ENCODE data around the gene LIN7C. TPM values are rescaled to one million over a fixed set of nuclear protein-coding genes. Genes with fewer than 3 reads are reported as not detected.

The LIN7C gene, protein sequence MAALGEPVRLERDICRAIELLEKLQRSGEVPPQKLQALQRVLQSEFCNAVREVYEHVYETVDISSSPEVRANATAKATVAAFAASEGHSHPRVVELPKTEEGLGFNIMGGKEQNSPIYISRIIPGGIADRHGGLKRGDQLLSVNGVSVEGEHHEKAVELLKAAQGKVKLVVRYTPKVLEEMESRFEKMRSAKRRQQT
- total RNA-seq, result 10 to 100 TPM; 37.8 to 41.2 (median 40.5) TPM
- long read RNA-seq, donor 1, full-length matches to known transcripts, result 41 of 41 reads
- long read RNA-seq, donor 1, partial matches to known transcripts, result 0 of 41 reads
- long read RNA-seq, donor 1, other reads (novel, unspliced or antisense), result 0 of 41 reads
- long read RNA-seq, donor 2, full-length matches to known transcripts, result 6 of 10 reads
- long read RNA-seq, donor 2, partial matches to known transcripts, result 0 of 10 reads
- long read RNA-seq, donor 2, other reads (novel, unspliced or antisense), result 4 of 10 reads

DNA sequence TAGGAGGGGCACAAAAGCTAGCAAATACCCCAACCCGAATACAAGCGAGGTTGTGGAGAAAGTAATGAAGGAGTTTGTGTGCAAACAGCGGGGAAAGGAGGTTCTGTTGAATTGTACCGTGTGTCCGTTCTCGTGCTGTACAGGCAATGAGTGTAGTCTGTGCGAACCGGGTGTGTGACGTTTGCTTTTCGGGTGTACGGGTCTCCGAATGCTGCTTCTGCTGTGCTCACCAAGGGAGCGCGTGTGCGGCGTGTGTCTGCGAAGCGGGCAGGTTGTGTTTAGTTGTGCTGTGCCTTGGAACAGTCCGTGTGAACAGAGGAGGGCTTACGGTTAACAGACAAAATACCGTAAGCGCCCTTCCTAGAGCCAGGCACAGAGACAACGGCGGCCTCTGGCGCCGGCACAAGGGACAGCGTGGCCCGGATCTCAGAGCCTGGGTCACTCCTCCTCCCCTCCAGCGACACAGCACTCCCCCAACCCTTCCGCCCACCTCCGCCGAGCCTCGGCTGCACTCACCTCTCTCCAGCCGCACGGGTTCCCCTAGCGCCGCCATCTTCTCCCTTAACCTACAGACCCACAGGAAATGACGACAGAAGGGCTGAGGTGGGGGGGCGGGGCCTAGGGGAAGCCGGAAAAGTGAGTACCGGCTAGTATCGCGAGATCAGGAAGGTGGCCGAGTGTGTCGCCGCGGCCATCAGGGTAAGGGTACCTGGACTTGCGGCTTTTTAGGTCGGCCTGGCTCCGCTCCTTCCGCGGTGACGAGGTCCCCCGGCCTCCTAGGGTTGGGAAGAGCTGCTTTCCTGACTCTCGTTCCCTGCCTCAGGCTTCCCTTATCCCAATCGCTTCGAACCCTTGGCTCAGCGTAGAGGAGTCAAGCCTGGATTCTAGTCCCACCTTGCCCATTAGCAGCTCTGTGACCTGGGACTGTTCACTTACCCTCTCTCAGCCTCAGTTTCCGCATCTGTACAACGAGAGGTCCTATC is at the start of gene LIN7C:
Gene LIN7C, minus strand, starts transcription at position 570 of the 983 bp plus-strand sequence. Its CDS starts 17 bp downstream, at position 553.
- intact Hi-C loops (cut with DNase I, micrococcal nuclease), result loop anchor here in 1 of 2 donors (10.0 kb wide), 1 partner anchor 752 kb away; no protein-coding TSS in a partner anchor

DNA sequence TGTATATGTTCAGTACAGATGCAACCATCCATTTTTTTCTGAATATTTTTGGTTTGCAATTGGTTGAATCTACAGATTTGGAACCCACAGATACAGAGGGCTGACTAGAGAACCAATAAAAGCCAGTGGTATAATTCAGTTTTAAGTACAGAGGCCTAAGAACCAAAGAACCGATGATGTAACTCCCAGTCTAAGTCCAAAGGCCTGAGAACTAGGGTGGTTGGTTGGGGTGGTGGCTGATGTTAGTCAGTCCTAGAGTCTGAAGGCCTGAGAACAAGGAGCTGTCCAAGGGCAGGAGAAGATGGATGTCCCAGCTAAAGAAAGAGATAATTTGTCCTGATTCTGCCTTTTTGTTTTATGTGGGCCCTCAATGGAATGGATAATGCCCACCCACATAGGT is 48.7 kb upstream of the LIN7C start:
- Histone ChIP-seq H3K36me3 (ENCODE audit: low read depth) (no peaks in the 10 kb centered on the region), H3K4me1 (ENCODE audit: low read depth) (no peaks in the 10 kb centered on the region), H3K9me3 (no peaks in the 10 kb centered on the region), H3K4me3 (no peak overlapping the region)
- intact Hi-C loops (cut with DNase I, micrococcal nuclease), result no loop called here
- ATAC-seq (no peak), DNase-seq (no peak)
- TF ChIP-seq, protein P1, sequence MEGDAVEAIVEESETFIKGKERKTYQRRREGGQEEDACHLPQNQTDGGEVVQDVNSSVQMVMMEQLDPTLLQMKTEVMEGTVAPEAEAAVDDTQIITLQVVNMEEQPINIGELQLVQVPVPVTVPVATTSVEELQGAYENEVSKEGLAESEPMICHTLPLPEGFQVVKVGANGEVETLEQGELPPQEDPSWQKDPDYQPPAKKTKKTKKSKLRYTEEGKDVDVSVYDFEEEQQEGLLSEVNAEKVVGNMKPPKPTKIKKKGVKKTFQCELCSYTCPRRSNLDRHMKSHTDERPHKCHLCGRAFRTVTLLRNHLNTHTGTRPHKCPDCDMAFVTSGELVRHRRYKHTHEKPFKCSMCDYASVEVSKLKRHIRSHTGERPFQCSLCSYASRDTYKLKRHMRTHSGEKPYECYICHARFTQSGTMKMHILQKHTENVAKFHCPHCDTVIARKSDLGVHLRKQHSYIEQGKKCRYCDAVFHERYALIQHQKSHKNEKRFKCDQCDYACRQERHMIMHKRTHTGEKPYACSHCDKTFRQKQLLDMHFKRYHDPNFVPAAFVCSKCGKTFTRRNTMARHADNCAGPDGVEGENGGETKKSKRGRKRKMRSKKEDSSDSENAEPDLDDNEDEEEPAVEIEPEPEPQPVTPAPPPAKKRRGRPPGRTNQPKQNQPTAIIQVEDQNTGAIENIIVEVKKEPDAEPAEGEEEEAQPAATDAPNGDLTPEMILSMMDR (IDR thresholded peaks at IDR 0.05), result no peak

More for the DNA sequence above, at the start of gene LIN7C:
- Histone ChIP-seq H3K4me3 (peak within 1 kb of the TSS; percentile 86), H3K9me3 (no peaks in the 10 kb centered on the region), H3K4me1 (ENCODE audit: low read depth) (peaks cover 11% of the 10 kb centered on the region), H3K36me3 (ENCODE audit: low read depth) (no peaks in the 10 kb centered on the region)
- ATAC-seq (peak; percentile 100), DNase-seq (peak; percentile 96 to 99 (median 97))
- TF ChIP-seq, protein P1 (IDR thresholded peaks at IDR 0.05), result peak; percentile 6

DNA sequence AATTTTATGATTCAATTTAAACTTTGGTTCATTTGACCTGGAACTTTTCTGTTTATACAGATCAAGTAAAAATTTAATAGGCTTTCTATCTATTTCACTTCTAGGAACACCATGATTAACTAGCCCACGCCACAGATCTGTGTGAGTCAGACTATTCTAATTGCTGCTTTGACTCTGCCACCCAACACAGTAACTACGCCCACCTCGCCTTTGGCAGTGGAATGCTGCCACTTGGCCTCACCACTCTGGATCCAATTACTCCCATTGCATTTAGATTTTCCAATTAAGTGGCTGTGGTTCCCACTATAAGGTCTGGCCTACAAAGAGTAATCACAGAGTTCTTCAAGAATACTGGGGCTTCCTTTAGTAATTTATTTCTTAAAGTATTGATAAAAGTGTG is 46.6 kb upstream of the LIN7C start:
- Histone ChIP-seq H3K9me3 (no peaks in the 10 kb centered on the region), H3K36me3 (ENCODE audit: low read depth) (no peaks in the 10 kb centered on the region), H3K4me3 (no peak overlapping the region), H3K4me1 (ENCODE audit: low read depth) (no peaks in the 10 kb centered on the region)
- no peak for ATAC-seq
- intact Hi-C loops (cut with DNase I, micrococcal nuclease), result no loop called here
- TF ChIP-seq, protein P1 (IDR thresholded peaks at IDR 0.05), result no peak
- DNase-seq, result no peak

DNA sequence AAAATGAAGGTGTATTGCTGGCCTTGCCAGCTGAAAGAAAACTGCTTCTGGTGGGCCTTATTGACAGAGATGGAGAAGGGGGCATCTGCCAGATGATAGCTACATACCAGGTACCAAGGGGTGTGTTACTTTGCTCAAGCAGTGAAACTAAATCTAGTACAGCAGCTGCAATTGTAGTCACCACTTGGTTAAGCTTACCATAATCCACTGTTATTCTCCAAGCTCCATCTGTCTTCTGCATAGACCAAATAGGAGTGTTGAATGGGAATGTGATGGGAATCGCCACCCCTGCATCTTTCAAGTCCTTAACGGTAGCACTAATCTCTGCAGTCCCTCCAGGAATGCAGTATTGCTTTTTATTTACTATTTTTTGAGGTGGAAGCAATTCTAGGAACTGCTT is 45.8 kb upstream of the LIN7C start:
- H3K36me3 ChIP-seq (ENCODE audit: low read depth), result no peaks in the 10 kb centered on the region
- H3K4me3 ChIP-seq, result no peak overlapping the region
- H3K9me3 ChIP-seq, result no peaks in the 10 kb centered on the region
- ATAC-seq (no peak), DNase-seq (no peak)
- TF ChIP-seq, protein P1 (IDR thresholded peaks at IDR 0.05), result no peak
- intact Hi-C loops (cut with DNase I, micrococcal nuclease), result no loop called here
- no peaks in the 10 kb centered on the region for H3K4me1 ChIP-seq (ENCODE audit: low read depth)

DNA sequence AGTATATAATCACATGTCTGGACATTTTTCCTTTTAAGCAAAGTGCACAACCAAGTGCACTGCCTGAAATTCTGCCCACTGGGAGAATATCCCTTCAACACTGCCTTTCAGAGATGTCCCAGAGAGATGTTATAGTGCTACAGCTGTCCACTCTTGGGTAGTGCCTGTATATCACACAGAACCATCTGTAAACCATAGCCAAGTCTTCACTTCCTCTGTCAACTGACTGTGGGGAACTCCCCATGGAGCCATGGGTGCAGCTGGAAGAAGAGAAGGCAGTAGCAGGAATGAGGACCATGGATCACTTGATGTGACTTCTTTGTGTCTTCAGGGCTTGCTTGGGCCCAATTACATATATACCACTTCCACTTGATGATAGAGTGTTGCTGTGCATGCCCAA is 44.6 kb upstream of the LIN7C start:
- intact Hi-C loops (cut with DNase I, micrococcal nuclease), result no loop called here
- Histone ChIP-seq H3K4me1 (ENCODE audit: low read depth) (no peaks in the 10 kb centered on the region), H3K36me3 (ENCODE audit: low read depth) (no peaks in the 10 kb centered on the region), H3K9me3 (no peaks in the 10 kb centered on the region), H3K4me3 (no peak overlapping the region)
- ATAC-seq (no peak), DNase-seq (no peak)
- TF ChIP-seq, protein P1 (IDR thresholded peaks at IDR 0.05), result no peak
